Measurements from ENCODE around the gene SORCS2. TPM values are rescaled to one million over a fixed set of nuclear protein-coding genes. Genes with fewer than 3 reads are reported as not detected.

Gene SORCS2
- total and polyA plus RNA-seq, 2 of the 8 experiments (the other 6 are each of a cell fraction or from before 2014, with no cell fraction given): 0.36 to 1.8 TPM

DNA sequence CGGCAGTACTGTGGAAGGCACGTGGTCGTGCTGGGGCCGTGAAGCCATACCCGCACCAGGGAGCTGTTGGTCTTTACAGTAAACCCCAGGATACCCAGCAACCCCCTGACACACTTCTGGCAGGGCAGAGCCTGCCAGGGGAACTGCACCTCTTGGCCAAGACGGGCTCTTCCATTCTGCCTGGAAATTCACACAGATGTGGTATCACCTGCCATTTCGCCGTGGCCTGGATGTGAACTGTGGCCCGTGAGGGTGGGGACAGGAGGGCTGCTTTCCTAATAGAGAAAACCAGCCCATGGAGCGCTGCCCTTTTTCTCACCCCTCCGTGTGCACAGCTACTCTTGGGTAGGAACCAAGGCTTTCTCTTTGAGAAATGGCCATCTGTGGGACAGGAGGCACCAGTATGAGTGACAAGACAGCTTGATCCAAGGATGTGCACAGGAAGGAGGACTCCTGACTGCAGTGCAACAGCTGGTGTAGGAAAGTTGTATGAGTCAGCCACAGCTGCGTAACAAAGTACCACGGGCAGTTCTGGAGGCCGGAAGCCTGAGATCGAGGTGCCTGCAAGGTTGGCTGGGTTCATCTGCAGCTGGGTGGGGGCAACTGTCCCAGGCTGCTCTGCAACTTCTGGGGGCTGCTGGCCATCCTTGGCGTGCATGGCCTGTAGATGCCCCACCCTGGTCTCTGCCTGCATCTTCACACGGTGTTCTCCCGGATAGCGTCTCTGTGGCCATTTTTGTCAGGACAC lies 146.7 kb downstream of the SORCS2 start (continued):
- TF ChIP-seq, protein P1, sequence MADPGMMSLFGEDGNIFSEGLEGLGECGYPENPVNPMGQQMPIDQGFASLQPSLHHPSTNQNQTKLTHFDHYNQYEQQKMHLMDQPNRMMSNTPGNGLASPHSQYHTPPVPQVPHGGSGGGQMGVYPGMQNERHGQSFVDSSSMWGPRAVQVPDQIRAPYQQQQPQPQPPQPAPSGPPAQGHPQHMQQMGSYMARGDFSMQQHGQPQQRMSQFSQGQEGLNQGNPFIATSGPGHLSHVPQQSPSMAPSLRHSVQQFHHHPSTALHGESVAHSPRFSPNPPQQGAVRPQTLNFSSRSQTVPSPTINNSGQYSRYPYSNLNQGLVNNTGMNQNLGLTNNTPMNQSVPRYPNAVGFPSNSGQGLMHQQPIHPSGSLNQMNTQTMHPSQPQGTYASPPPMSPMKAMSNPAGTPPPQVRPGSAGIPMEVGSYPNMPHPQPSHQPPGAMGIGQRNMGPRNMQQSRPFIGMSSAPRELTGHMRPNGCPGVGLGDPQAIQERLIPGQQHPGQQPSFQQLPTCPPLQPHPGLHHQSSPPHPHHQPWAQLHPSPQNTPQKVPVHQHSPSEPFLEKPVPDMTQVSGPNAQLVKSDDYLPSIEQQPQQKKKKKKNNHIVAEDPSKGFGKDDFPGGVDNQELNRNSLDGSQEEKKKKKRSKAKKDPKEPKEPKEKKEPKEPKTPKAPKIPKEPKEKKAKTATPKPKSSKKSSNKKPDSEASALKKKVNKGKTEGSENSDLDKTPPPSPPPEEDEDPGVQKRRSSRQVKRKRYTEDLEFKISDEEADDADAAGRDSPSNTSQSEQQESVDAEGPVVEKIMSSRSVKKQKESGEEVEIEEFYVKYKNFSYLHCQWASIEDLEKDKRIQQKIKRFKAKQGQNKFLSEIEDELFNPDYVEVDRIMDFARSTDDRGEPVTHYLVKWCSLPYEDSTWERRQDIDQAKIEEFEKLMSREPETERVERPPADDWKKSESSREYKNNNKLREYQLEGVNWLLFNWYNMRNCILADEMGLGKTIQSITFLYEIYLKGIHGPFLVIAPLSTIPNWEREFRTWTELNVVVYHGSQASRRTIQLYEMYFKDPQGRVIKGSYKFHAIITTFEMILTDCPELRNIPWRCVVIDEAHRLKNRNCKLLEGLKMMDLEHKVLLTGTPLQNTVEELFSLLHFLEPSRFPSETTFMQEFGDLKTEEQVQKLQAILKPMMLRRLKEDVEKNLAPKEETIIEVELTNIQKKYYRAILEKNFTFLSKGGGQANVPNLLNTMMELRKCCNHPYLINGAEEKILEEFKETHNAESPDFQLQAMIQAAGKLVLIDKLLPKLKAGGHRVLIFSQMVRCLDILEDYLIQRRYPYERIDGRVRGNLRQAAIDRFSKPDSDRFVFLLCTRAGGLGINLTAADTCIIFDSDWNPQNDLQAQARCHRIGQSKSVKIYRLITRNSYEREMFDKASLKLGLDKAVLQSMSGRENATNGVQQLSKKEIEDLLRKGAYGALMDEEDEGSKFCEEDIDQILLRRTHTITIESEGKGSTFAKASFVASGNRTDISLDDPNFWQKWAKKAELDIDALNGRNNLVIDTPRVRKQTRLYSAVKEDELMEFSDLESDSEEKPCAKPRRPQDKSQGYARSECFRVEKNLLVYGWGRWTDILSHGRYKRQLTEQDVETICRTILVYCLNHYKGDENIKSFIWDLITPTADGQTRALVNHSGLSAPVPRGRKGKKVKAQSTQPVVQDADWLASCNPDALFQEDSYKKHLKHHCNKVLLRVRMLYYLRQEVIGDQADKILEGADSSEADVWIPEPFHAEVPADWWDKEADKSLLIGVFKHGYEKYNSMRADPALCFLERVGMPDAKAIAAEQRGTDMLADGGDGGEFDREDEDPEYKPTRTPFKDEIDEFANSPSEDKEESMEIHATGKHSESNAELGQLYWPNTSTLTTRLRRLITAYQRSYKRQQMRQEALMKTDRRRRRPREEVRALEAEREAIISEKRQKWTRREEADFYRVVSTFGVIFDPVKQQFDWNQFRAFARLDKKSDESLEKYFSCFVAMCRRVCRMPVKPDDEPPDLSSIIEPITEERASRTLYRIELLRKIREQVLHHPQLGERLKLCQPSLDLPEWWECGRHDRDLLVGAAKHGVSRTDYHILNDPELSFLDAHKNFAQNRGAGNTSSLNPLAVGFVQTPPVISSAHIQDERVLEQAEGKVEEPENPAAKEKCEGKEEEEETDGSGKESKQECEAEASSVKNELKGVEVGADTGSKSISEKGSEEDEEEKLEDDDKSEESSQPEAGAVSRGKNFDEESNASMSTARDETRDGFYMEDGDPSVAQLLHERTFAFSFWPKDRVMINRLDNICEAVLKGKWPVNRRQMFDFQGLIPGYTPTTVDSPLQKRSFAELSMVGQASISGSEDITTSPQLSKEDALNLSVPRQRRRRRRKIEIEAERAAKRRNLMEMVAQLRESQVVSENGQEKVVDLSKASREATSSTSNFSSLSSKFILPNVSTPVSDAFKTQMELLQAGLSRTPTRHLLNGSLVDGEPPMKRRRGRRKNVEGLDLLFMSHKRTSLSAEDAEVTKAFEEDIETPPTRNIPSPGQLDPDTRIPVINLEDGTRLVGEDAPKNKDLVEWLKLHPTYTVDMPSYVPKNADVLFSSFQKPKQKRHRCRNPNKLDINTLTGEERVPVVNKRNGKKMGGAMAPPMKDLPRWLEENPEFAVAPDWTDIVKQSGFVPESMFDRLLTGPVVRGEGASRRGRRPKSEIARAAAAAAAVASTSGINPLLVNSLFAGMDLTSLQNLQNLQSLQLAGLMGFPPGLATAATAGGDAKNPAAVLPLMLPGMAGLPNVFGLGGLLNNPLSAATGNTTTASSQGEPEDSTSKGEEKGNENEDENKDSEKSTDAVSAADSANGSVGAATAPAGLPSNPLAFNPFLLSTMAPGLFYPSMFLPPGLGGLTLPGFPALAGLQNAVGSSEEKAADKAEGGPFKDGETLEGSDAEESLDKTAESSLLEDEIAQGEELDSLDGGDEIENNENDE (IDR thresholded peaks at IDR 0.05; ENCODE audit: insufficient replicate concordance, low read length): no peak
- no peak for TF ChIP-seq FOSL1 (IDR thresholded peaks at IDR 0.05; ENCODE audit: insufficient read depth, low read depth, low read length)
- no peak for TF ChIP-seq TAF1 (IDR thresholded peaks at IDR 0.05; ENCODE audit: low read depth, low read length)
- no peak for TF ChIP-seq ZNF274 (IDR thresholded peaks at IDR 0.05; ENCODE audit: borderline replicate concordance, extremely low read depth, low read length)
- no peak for TF ChIP-seq HDAC2 (IDR thresholded peaks at IDR 0.05; ENCODE audit: borderline replicate concordance in 1 of 2, low read depth in 2 of 2, low read length in 2 of 2)
- TF ChIP-seq EP300 (IDR thresholded peaks at IDR 0.05; ENCODE audit: borderline replicate concordance in 1 of 2, low read depth in 2 of 2, low read length in 2 of 2): no peak
- TF ChIP-seq CEBPB (IDR thresholded peaks at IDR 0.05; ENCODE audit: low read depth, low read length): no peak
- TF ChIP-seq, protein P2, sequence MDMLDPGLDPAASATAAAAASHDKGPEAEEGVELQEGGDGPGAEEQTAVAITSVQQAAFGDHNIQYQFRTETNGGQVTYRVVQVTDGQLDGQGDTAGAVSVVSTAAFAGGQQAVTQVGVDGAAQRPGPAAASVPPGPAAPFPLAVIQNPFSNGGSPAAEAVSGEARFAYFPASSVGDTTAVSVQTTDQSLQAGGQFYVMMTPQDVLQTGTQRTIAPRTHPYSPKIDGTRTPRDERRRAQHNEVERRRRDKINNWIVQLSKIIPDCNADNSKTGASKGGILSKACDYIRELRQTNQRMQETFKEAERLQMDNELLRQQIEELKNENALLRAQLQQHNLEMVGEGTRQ (IDR thresholded peaks at IDR 0.05; ENCODE audit: low read length): no peak
